IMR-90 (cell line): ENCODE data around the gene ASB1. TPM values are rescaled to one million over a fixed set of nuclear protein-coding genes. Genes with fewer than 3 reads are reported as not detected.

Experiments used
- ATAC-seq: fragments of 200-7000 bp; cut with Tn5 transposase; 2 replicates; pipeline ENCODE4 v1.9.1; 2020; ENCODE audit warnings: low read depth, mild to moderate bottlenecking, moderate library complexity
- BruUV-seq: library from RNA; stranded (reverse); fragments of 400-500 nt; replicated peaks from 2 replicates; lab custom pipeline; 2021; lab: Mats Ljungman, UMichigan
- CTCF ChIA-PET: fragments of 300-600 bp; formaldehyde crosslinking; extraction: SDS; loops from one replicate; lab custom pipeline; 2021; ENCODE audit warnings: antibody characterized with exemption; lab: Yijun Ruan, JAX
- POLR2A ChIA-PET: fragments of 300-600 bp; sonication (Branson Sonifier 250); formaldehyde crosslinking; loops from one replicate; lab custom pipeline; 2022; ENCODE audit warnings: antibody characterized with exemption; ENCODE audit not compliant: unreplicated experiment; lab: Charles Lee
- DNase-seq: peaks from one replicate; pipeline ENCODE4 v3.0.0; 2013
- H2AFZ ChIP-seq: replicated peaks from 2 replicates; pipeline ENCODE3; 2013; ENCODE audit warnings: low read length, mild to moderate bottlenecking; ENCODE audit not compliant: poor library complexity
- H2AK5ac ChIP-seq: 2 replicates; pipeline ENCODE4 v1.6.1; 2013; ENCODE audit warnings: low read depth, low read length, inconsistent platforms
- H2AK9ac ChIP-seq: replicated peaks from 2 replicates; pipeline ENCODE3; 2013; ENCODE audit warnings: mild to moderate bottlenecking, low read depth, low read length, moderate library complexity; ENCODE audit not compliant: poor library complexity
- H2BK120ac ChIP-seq: 2 replicates; pipeline ENCODE4 v1.6.1; 2013; ENCODE audit warnings: low read depth, low read length, inconsistent platforms
- H2BK15ac ChIP-seq: 3 replicates; pipeline ENCODE4 v1.6.1; 2013; ENCODE audit warnings: low read depth, low read length, inconsistent platforms
- H2BK20ac ChIP-seq: 2 replicates; pipeline ENCODE4 v1.6.1; 2013; ENCODE audit warnings: low read depth, mild to moderate bottlenecking, inconsistent platforms, low read length, moderate library complexity
- H2BK5ac ChIP-seq: 2 replicates; pipeline ENCODE4 v1.6.1; 2013; ENCODE audit warnings: mild to moderate bottlenecking, low read depth, low read length, inconsistent platforms; ENCODE audit not compliant: poor library complexity, severe bottlenecking
- H3K14ac ChIP-seq: replicated peaks from 2 replicates; pipeline ENCODE4 v1.6.1; 2013; ENCODE audit warnings: low read depth, low read length, inconsistent platforms
- H3K18ac ChIP-seq: 2 replicates; pipeline ENCODE4 v1.6.1; 2013; ENCODE audit warnings: low read depth, low read length, control low read depth
- H3K23ac ChIP-seq: 2 replicates; pipeline ENCODE4 v1.6.1; 2013; ENCODE audit warnings: low read depth, low read length, inconsistent platforms
- H3K27ac ChIP-seq: 2 replicates; pipeline ENCODE4 v1.5.1; 2013; ENCODE audit warnings: mild to moderate bottlenecking, control low read depth, low read length; ENCODE audit not compliant: insufficient read depth
- H3K27me3 ChIP-seq: 2 replicates; pipeline ENCODE4 v1.6.1; 2013; ENCODE audit warnings: low read length; ENCODE audit not compliant: control insufficient read depth, insufficient read depth
- H3K36me3 ChIP-seq: 2 replicates; pipeline ENCODE4 v1.6.1; 2013; ENCODE audit warnings: low read length, mixed read lengths; ENCODE audit not compliant: control insufficient read depth, insufficient read depth
- H3K4ac ChIP-seq: 2 replicates; pipeline ENCODE4 v1.6.1; 2013; ENCODE audit warnings: low read depth, low read length, inconsistent platforms
- H3K4me1 ChIP-seq: 2 replicates; pipeline ENCODE4 v1.6.1; 2013; ENCODE audit warnings: low read length, mixed read lengths; ENCODE audit not compliant: control insufficient read depth, insufficient read depth
- H3K4me2 ChIP-seq: 2 replicates; pipeline ENCODE4 v1.6.1; 2013; ENCODE audit warnings: low read depth, mild to moderate bottlenecking, control low read depth, low read length, moderate library complexity
- H3K4me3 ChIP-seq: 2 replicates; pipeline ENCODE4 v1.5.1; 2013; ENCODE audit warnings: low read depth, mild to moderate bottlenecking, control low read depth, low read length, moderate library complexity; ENCODE audit not compliant: insufficient read depth
- H3K56ac ChIP-seq: 2 replicates; pipeline ENCODE4 v1.6.1; 2013; ENCODE audit warnings: low read length, inconsistent platforms; ENCODE audit not compliant: insufficient read depth; ENCODE audit errors: extremely low read depth
- H3K79me1 ChIP-seq, 2 experiments: 2 replicates each; pipeline ENCODE4 v1.6.1; 2013; ENCODE audit warnings: low read length in 2 of 2, inconsistent platforms in 1 of 2, low read depth in 1 of 2
- H3K9ac ChIP-seq: 2 replicates; pipeline ENCODE4 v1.6.1; 2013; ENCODE audit warnings: low read depth, low read length, control low read depth
- H3K9me1 ChIP-seq: 2 replicates; pipeline ENCODE4 v1.6.1; 2013; ENCODE audit warnings: low read length, inconsistent platforms; ENCODE audit not compliant: insufficient read depth
- H3K9me3 ChIP-seq: 2 replicates; pipeline ENCODE4 v1.6.1; 2013; ENCODE audit warnings: low read length; ENCODE audit not compliant: control insufficient read depth, insufficient read depth
- H4K20me1 ChIP-seq: 2 replicates; pipeline ENCODE4 v1.6.1; 2013; ENCODE audit warnings: low read length, inconsistent platforms; ENCODE audit not compliant: insufficient read depth
- H4K5ac ChIP-seq: 2 replicates; pipeline ENCODE4 v1.6.1; 2013; ENCODE audit warnings: mild to moderate bottlenecking, low read depth, low read length, control low read depth
- H4K8ac ChIP-seq, 2 experiments: 2 replicates each; pipeline ENCODE4 v1.6.1; 2013; ENCODE audit warnings: low read depth in 2 of 2, low read length in 2 of 2, control low read depth in 1 of 2, inconsistent platforms in 1 of 2
- H4K91ac ChIP-seq: 2 replicates; pipeline ENCODE4 v1.6.1; 2013; ENCODE audit warnings: low read depth, low read length, inconsistent platforms; ENCODE audit not compliant: insufficient read depth
- BHLHE40 ChIP-seq: fragments of 150-350 bp; IDR thresholded peaks from 2 replicates; pipeline ENCODE4 v1.6.1; 2016; ENCODE audit warnings: mild to moderate bottlenecking, low read depth, low read length
- CHD1 ChIP-seq: IDR thresholded peaks from 2 replicates; pipeline ENCODE4 v1.6.1; 2012; ENCODE audit warnings: low read depth, low read length, improper control_type of control experiment
- MAZ ChIP-seq: IDR thresholded peaks from 2 replicates; pipeline ENCODE4 v1.6.1; 2012; ENCODE audit warnings: low read depth, mild to moderate bottlenecking, low read length, improper control_type of control experiment, moderate library complexity, borderline replicate concordance
- MXI1 ChIP-seq: IDR thresholded peaks from 2 replicates; pipeline ENCODE4 v1.6.1; 2012; ENCODE audit warnings: low read depth, mild to moderate bottlenecking, low read length, moderate library complexity, borderline replicate concordance
- NFE2L2 ChIP-seq: fragments of 150-350 bp; IDR thresholded peaks from 2 replicates; pipeline ENCODE4 v1.6.1; 2016; ENCODE audit warnings: low read depth, mild to moderate bottlenecking, low read length
- RAD21 ChIP-seq: IDR thresholded peaks from 2 replicates; pipeline ENCODE4 v1.6.1; 2012; ENCODE audit warnings: low read length, improper control_type of control experiment
- RCOR1 ChIP-seq: IDR thresholded peaks from 2 replicates; pipeline ENCODE4 v1.6.1; 2012; ENCODE audit warnings: mild to moderate bottlenecking, low read length, improper control_type of control experiment; ENCODE audit not compliant: insufficient replicate concordance
- RFX5 ChIP-seq: IDR thresholded peaks from 2 replicates; pipeline ENCODE4 v1.8.0; 2012; ENCODE audit warnings: low read depth, mild to moderate bottlenecking, low read length, moderate library complexity
- WGBS, 2 experiments: methylation state at CpG; one replicate each; pipeline versions ENCODE4 v1.1.5 to v1.1.7; 2013; ENCODE audit warnings: missing lambda C conversion rate in 2 of 2; ENCODE audit not compliant: insufficient read length in 1 of 2; ENCODE audit errors: extremely low coverage in 2 of 2; 5-methylcytosine and 5-hydroxymethylcytosine counted together
- dilution Hi-C: fragments of 300-500 bp; cut with HindIII; formaldehyde crosslinking; loops from one replicate; pipeline ENCODE4 v1.14.3; 2018; ENCODE audit warnings: low sequenced_read_pairs; ENCODE audit not compliant: unreplicated experiment
- in situ Hi-C: fragments of 300-500 bp; cut with MboI; formaldehyde crosslinking; loops from 3 replicates; pipeline ENCODE4 v1.14.3; 2019; ENCODE audit warnings: low sequenced_read_pairs, inconsistent platforms, mixed read lengths
- intact Hi-C: fragments of 100-400 bp; cut with micrococcal nuclease; formaldehyde crosslinking; loops from 2 replicates; pipeline ENCODE4 v1.10.0; 2022
- polyA plus RNA-seq, 3 experiments: library from polyadenylated mRNA; depleted of rRNA; stranded (reverse); fragments of >200 nt; gene quantifications; 2 replicates each; pipeline ENCODE4 v1.2.3, GENCODE V29; 2012; ENCODE audit warnings: low replicate concordance in 1 of 3
- total RNA-seq: library from RNA; depleted of rRNA; stranded (reverse); fragments of >200 nt; gene quantifications from 2 replicates; pipeline ENCODE4 v1.2.3, GENCODE V29; 2012
- TF ChIP-seq, protein P1 (sequence below): fragments of 150-350 bp; IDR thresholded peaks from 2 replicates; pipeline ENCODE4 v1.6.1; 2016; ENCODE audit warnings: low read depth, mild to moderate bottlenecking, low read length, moderate library complexity, borderline replicate concordance

Gene ASB1
- total and polyA plus RNA-seq, 2 of the 4 experiments (the other 2 are of a cell fraction): 23.5 to 37.3 TPM

DNA sequence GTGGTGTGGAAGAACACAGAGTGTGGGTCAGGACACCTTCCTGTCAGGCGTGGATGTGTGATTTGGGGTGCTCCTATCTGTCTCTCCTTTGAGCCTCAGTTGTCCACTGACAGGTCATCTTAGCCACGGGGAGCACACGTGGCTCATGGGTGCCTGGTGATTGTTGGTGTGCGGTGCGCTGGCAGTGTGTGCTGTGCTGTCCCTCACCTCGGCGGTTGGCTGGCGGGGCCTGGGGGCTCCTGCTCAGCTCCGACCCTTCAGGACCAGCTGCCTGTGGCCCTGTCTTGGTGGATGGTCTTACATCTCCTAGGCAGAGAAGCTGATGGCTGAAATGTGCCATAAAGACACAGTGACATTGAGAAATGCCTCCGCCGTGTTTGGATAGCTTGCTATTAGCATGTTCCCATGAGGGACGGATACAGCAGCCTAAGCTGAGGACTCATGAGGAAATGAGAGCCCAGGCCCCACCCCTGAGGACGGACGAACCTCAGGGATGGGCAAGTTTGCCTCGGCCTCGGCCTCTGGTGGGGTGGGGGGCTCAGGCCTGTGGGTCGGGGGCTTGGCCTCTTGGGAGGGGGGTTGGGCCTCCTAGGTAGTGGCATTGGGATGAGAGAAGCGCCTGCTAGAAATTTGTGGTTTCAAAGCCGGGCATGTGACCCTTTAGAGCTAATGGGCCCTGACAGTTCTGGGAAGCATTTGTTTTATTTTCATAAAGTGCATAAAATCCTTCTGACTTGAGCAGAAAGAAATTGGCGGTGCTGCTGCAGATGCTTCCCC, 20.3 kb upstream of the ASB1 start:
- no peak overlapping the region for H3K27ac ChIP-seq
- ChIA-PET CTCF (no interaction called here), POLR2A (no interaction called here)
- DNase-seq (no peak), ATAC-seq (no peak)
- TF ChIP-seq RAD21: no peak
- TF ChIP-seq MAZ: no peak
- no peak for TF ChIP-seq RCOR1
- TF ChIP-seq, protein P1, sequence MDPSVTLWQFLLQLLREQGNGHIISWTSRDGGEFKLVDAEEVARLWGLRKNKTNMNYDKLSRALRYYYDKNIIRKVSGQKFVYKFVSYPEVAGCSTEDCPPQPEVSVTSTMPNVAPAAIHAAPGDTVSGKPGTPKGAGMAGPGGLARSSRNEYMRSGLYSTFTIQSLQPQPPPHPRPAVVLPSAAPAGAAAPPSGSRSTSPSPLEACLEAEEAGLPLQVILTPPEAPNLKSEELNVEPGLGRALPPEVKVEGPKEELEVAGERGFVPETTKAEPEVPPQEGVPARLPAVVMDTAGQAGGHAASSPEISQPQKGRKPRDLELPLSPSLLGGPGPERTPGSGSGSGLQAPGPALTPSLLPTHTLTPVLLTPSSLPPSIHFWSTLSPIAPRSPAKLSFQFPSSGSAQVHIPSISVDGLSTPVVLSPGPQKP: no peak
- TF ChIP-seq MXI1: no peak
- TF ChIP-seq BHLHE40: no peak
- TF ChIP-seq RFX5: no peak
- TF ChIP-seq CHD1: no peak
- no peak for TF ChIP-seq NFE2L2
- H4K20me1 ChIP-seq: no peaks in the 10 kb centered on the region
- H3K4me2 ChIP-seq: no peak overlapping the region
- intact Hi-C loops: no loop called here
- H3K23ac ChIP-seq: no peak overlapping the region
- H4K8ac ChIP-seq: no peak overlapping the region
- H2BK20ac ChIP-seq: no peak overlapping the region
- H3K27me3 ChIP-seq: no peaks in the 10 kb centered on the region
- no peak overlapping the region for H2AK9ac ChIP-seq
- no peak overlapping the region for H3K4ac ChIP-seq
- no peak overlapping the region for H3K18ac ChIP-seq
- no peaks in the 10 kb centered on the region for H3K9me3 ChIP-seq
- WGBS, 2 experiments: 76% methylated on average over 7 of the region's 20 CpGs; no CpG with 5 or more reads in 1 of the 2 experiments
- no TSS peak for BruUV-seq
- no peak overlapping the region for H3K14ac ChIP-seq
- H2BK5ac ChIP-seq: no peak overlapping the region
- H3K4me3 ChIP-seq: no peak overlapping the region
- in situ Hi-C loops: no loop called here
- no peaks in the 10 kb centered on the region for H3K4me1 ChIP-seq
- no peak overlapping the region for H4K91ac ChIP-seq
- no peak overlapping the region for H2BK120ac ChIP-seq
- H2AK5ac ChIP-seq: no peak overlapping the region
- H3K36me3 ChIP-seq: peaks cover 7% of the 10 kb centered on the region; the same call in 1 of the 2 replicates
- no peak overlapping the region for H4K5ac ChIP-seq
- H2AFZ ChIP-seq: no peak overlapping the region
- H3K9me1 ChIP-seq: peaks cover 5% of the 10 kb centered on the region; the same call in 1 of the 2 replicates
- H2BK15ac ChIP-seq: no peak overlapping the region
- no peak overlapping the region for H3K56ac ChIP-seq
- dilution Hi-C loops: no loop called here
- no peak overlapping the region for H3K9ac ChIP-seq
- no peaks in the 10 kb centered on the region for H3K79me1 ChIP-seq
